GM18519 (cell line): Measurements from ENCODE around the gene NUBP2.
A peak's percentile ranks its signal among the peaks of the same experiment; 100 is the strongest.

ENCODE experiments used
- ATAC-seq: cut with Tn5 transposase; IDR thresholded peaks from one replicate; pipeline ENCODE4 v1.9.1; 2021; ENCODE audit warnings: mild to moderate bottlenecking, moderate library complexity; ENCODE audit not compliant: unreplicated experiment, low FRiP score

The NUBP2 gene

GRCh38 chr16:1781758-1782407, 877 bp upstream of the NUBP2 start:
- ATAC-seq = peak; percentile 4

GRCh38 chr16:1784977-1785845, 2.5 kb downstream of the NUBP2 start:
- no peak for ATAC-seq

- no peak for ATAC-seq
These were observed 3.0 kb downstream of the NUBP2 start for GRCh38 chr16:1785846-1786170.

- ATAC-seq = no peak
These were observed 3.7 kb downstream of the NUBP2 start for GRCh38 chr16:1786242-1787055.

- ATAC-seq = no peak
These were observed 4.2 kb downstream of the NUBP2 start for GRCh38 chr16:1787056-1787321.

- no peak for ATAC-seq
These were observed 4.7 kb downstream of the NUBP2 start for GRCh38 chr16:1787322-1788094.

GRCh38 chr16:1788095-1788707, 5.4 kb downstream of the NUBP2 start:
- ATAC-seq = no peak

- no peak for ATAC-seq
These were observed 5.9 kb downstream of the NUBP2 start for GRCh38 chr16:1788708-1789100.

- ATAC-seq = no peak
These were observed 6.9 kb downstream of the NUBP2 start for GRCh38 chr16:1789643-1790045.

- no peak for ATAC-seq
These were observed 7.5 kb downstream of the NUBP2 start for GRCh38 chr16:1790261-1790610.

- no peak for ATAC-seq
These were observed 8.0 kb downstream of the NUBP2 start for GRCh38 chr16:1790611-1791255.

GRCh38 chr16:1791256-1791942, 8.6 kb downstream of the NUBP2 start:
- no peak for ATAC-seq

- no peak for ATAC-seq
These were observed 9.4 kb downstream of the NUBP2 start for GRCh38 chr16:1791943-1792812.

- ATAC-seq = no peak
These were observed 10.2 kb downstream of the NUBP2 start for GRCh38 chr16:1792836-1793577.

- ATAC-seq = no peak
These were observed 10.9 kb downstream of the NUBP2 start, which contains the start of gene IGFALS for GRCh38 chr16:1793578-1794220. Gene IGFALS, minus strand, starts transcription at chr16:1793705. Its CDS starts 53 bp downstream, at chr16:1793652.

- no peak for ATAC-seq
These were observed 11.6 kb downstream of the NUBP2 start for GRCh38 chr16:1794221-1794871.
